GM19239 (cell line): ENCODE data around the gene PLA2G3.
"Not testable (repeated sequence)": the region's sequence is repeated elsewhere in the genome, so short reads cannot be mapped to it uniquely, and the experiment has no call there.

Experiments
- DNase-seq: peaks from one replicate; pipeline ENCODE4 v3.0.0; 2011; ENCODE audit warnings: low spot score; ENCODE audit not compliant: insufficient read length
- FAIRE-seq: peaks from 2 replicates; lab custom pipeline; 2011; peaks lifted over from hg19 to GRCh38; lab: Jason Lieb, UNC

PLA2G3 gene

GRCh38 chr22:31103899-31104694, 36.2 kb downstream of the PLA2G3 start:
- no peak for FAIRE-seq
- no peak for DNase-seq

GRCh38 chr22:31103111-31103510, 37.2 kb downstream of the PLA2G3 start:
- DNase-seq (no peak), FAIRE-seq (no peak)

- no peak for DNase-seq
- FAIRE-seq = no peak
Measured at GRCh38 chr22:31102441-31103081, 37.7 kb downstream of the PLA2G3 start.

GRCh38 chr22:31100762-31101525, 39.4 kb downstream of the PLA2G3 start:
- FAIRE-seq (no peak), DNase-seq (no peak)

GRCh38 chr22:31099841-31100761, 40.2 kb downstream of the PLA2G3 start:
- DNase-seq (no peak), FAIRE-seq (no peak)

GRCh38 chr22:31099386-31099785, 40.9 kb downstream of the PLA2G3 start:
- FAIRE-seq = no peak
- DNase-seq = no peak

GRCh38 chr22:31098632-31099110, 41.6 kb downstream of the PLA2G3 start:
- no peak for DNase-seq
- no peak for FAIRE-seq

- DNase-seq (no peak), FAIRE-seq (no peak)
Measured at GRCh38 chr22:31097941-31098631, 42.2 kb downstream of the PLA2G3 start.

- DNase-seq, FAIRE-seq: not testable (repeated sequence)
Measured at GRCh38 chr22:31097539-31097938, 42.8 kb downstream of the PLA2G3 start.

GRCh38 chr22:31096657-31097279, 43.5 kb downstream of the PLA2G3 start:
- DNase-seq (no peak), FAIRE-seq (no peak)

GRCh38 chr22:31095637-31096249, 44.6 kb downstream of the PLA2G3 start:
- FAIRE-seq (no peak), DNase-seq (no peak)

- no peak for FAIRE-seq
- DNase-seq = no peak
Measured at GRCh38 chr22:31094741-31095140, 45.6 kb downstream of the PLA2G3 start.

GRCh38 chr22:31094021-31094551, 46.2 kb downstream of the PLA2G3 start:
- peak; percentile 1 for DNase-seq
- FAIRE-seq = no peak

GRCh38 chr22:31093086-31093850, 47.0 kb downstream of the PLA2G3 start:
- peak; percentile 6 for DNase-seq

GRCh38 chr22:31092161-31092560, 48.1 kb downstream of the PLA2G3 start:
- DNase-seq (no peak), FAIRE-seq (no peak)

More at GRCh38 chr22:31093086-31093850, 47.0 kb downstream of the PLA2G3 start:
- FAIRE-seq = no peak

GRCh38 chr22:31091106-31091975, 49.0 kb downstream of the PLA2G3 start:
- DNase-seq = peak; percentile 3
- FAIRE-seq = no peak
